Left renal cortex interstitium (tissue), 4 donors: ENCODE data around the gene LRTM2. TPM values are rescaled to one million over a fixed set of nuclear protein-coding genes. Genes with fewer than 3 reads are reported as not detected.

Experiments used
- DNase-seq, 4 donors: peaks; one replicate each; pipeline ENCODE4 v3.0.0-alpha.2; 2013; ENCODE audit warnings: low read depth in 4 of 4, low spot score in 2 of 4, missing footprints in 1 of 4
- polyA plus RNA-seq, 4 donors: library from polyadenylated mRNA; unstranded; fragments of 120-200 nt; gene quantifications; one replicate each; pipeline ENCODE4 v1.2.1, GENCODE V29; 2013; ENCODE audit not compliant: insufficient read length in 4 of 4

LRTM2 gene
- under 1 TPM; 0.37 to 0.90 (median 0.57) TPM for polyA plus RNA-seq

DNA sequence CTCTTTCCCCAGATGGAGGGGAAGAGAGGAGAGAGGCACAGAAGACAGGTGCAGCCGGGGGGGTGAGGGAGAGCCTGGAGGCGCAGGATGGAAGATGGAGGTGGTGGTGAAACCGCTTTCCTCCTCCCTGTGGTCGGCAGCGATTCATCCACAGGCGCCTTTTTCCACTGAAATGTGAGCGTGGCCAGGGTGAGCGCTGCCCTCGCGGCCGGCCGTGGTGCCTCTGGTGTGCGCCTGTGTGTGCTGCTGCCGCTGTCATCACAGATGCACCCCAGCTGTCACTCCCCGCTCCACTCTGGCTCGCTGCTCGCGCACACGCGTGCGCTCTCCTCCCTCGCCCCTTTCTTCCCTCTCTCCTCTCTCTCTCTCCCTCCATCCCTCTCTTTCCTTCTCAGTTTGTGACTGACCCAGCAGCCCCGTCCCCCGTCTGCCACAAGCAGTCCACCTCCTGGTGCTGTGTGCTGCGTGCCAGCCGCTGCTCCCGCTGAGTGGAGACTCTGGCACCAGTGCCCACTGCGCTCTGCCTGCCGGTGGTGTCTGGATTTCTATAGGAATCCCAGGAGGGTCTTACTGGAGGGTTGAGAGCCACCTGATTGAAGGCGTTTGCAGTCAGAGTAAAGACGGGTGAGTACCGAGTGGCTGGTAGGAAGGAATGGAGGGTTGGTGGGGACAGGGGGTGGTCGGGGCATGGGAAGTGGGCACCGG lies at the start of gene LRTM2:
TSS of gene LRTM2 (plus strand) at position 375 of the 705 bp plus-strand sequence. CDS start 7,584 bp downstream, outside the sequence.
- DNase-seq: no peak

DNA sequence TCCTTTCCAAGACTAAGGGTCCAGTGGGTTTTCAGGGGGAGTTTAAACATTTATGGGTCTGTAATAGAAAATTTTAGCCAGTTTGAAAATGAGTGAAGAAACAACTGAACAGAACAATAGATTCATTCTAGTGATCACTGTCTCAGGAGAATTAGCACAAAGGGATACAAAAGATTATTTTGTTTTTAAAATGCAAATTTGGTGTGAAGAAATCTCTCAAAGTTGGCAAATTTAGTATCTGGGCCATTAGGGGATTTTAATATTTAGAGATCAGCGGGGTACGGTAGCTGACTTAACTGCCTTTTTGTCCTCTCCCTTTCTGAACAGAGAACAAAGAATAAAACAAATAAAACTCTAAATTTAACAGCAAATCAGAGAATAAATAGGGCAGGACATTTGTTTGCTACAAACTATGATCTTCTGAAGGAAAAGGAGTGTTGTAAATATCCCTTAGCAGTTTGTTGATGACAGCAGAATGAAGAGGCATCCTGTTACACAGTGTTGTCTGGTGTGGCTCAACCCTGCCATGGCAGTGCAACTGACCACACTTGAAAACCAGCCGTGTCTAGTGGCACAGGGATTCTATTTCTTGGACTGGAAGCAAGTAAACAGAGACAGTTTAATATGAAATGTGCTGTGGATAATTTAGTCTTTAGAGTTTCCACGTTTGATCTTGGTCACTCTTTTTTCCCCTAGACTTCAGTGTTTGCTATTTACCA lies 46.3 kb upstream of the LRTM2 start:
- no peak for DNase-seq

DNA sequence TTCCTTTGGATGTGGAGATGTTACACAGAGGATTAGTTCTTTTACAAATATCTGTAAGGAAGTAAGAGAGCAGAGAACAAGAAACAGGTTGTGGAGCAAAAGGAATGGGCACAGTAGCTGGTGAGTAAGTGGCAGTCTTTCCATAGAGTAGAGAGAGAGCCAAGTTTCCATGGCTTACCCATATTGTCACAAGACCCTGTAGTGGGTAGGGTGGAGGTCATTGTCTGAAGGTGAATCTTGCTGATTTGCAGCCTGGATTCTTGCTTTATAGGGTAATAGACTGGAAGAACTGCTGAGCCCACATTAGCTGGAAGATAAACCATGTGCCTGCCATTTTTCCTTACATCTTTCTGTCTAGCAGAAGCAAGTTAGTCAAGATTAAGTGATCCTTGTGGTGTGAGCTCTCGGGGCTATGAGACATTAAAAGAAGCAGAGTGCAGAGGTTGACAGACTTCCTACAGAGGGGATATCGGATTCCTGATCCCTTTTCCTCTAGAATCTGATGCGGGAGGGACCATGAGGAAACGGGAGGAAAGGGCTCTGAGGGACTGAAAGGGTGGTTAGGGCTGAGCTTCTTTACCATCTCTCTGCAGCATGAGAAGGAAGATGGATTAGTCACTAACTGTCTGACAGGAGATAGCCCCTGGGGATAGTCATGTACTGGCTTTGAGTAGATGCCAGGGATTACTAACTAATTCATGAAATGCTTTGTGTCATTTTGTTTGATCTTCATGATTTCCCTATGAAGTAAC lies 44.0 kb upstream of the LRTM2 start:
- no peak for DNase-seq

DNA sequence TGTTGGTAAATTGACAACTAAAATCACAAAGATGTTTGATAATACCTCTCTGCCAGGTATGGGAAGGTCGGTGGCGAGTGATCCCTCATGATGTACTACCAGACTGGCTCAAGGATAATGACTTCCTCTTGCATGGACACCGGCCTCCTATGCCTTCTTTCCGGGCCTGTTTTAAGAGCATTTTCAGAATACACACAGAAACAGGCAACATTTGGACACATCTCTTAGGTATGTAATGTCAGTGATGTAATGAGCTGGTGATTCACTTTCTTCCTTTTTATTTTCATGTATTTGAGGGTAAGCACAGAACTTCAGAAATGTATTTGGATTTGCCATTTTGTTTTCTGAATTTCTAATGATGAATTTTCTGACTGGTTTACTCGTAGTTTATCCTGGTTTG lies 42.6 kb upstream of the LRTM2 start:
- DNase-seq: no peak

DNA sequence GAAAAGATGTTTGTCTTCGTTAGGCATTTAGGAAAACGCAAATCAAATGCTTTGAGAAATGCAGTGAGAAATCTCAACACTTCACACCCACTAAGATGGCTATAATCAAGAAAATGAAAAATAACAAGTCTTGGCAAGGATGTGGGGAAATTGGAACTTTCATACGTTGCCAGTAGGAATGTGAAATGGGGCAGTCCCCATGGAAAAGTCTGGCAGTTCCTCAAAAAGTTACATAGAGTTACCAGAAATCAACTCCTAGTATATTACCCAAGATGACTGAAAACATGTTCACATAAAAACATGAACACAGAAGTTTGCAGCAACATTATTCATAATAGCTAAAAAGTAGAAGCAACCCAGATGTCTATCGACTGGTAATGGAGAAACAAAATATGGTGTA lies 41.5 kb upstream of the LRTM2 start:
- DNase-seq: no peak

DNA sequence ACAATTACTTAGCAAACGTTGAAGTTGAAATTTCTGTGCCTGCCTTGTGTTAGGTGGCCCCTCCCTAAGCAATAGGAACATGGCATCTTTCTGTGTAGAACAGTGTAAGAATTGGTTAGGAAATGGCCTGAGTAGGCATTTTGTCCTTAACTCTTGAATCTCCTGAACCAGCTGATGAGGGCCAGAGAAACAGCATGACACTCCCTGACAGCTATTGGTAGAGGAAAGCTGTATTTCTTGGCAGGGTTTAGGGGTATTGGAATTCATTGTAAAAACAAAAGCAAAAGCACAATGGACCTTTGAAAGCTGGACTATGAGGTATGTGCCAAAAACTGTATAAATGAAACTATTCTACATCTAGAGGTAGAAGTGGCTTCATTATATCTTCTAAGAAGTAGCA lies 40.6 kb upstream of the LRTM2 start:
- no peak for DNase-seq

DNA sequence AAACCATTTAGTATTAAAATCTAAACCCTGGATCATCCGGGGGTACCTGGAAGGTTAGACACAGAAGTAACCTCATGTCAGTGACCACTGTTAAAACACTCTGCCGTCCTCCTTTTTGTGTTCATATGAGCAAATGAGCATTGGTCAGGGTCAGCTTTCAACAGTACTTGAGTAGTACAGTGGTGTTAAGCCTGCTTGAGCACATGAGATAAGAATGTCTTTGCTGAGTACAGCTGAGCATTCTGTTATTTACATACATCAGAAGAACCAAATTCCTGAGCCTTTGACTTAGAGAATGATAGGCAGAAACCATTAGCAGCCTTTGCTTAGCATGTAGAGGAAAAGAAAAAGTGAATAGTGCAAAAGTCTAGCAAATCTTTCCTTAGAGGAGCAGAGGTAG lies 38.6 kb upstream of the LRTM2 start:
- DNase-seq: no peak

DNA sequence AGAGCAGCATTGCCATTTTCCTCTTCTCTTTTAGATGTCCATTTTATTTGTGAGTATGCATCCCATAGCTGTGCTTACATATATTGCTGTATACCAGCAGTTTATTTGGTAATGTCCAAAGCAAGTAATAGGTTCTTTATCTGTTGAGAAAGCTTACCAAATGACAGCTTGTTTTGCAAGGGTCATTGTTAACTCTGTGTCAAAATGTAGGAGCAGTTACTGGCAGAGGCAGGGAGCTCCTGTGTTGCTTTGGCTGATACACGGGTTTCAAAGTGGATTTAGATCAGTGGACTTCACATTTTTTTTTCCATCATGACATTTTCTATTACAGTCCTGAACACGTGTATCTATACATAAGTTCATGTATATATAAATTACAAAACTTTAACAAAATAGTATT lies 38.1 kb upstream of the LRTM2 start:
- DNase-seq: no peak

DNA sequence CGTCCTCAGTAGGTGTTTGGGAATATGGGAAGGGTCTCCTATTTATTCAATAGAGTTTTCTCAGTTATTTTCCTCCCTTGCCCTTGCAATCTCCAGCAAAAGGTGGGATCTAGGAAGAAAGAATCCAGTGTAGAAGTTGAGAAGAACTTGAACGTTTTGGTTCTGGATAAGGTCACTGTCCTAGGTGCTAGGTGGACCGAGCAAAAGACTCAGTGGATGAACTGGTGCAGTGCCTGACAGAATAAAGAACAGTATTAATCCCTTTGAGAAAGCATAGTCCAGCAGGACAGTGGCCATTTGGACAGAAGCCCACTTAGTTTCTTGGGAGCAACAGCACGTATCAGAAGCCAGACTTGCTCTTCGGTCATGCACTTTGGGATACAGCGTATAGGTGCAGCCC lies 32.7 kb upstream of the LRTM2 start:
- no peak for DNase-seq

DNA sequence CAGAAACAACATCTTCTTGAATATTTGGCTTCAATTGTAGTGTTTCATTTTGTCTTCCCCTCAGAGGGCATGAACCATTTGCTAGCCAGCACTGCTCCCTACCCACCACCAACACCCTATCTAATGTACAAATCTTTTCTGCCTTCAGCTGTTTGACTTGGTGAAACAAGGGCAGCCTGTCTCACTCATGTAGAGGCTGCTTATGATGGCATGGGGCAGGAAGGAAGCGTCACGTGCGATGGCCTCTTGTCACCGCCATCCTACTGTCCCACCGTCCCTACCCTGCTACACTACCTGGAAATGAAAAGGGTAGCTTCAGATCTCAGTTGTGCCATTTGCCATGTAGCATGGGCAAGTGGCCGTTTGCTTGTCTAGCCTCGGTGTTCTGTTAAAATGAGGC lies 29.9 kb upstream of the LRTM2 start:
- no peak for DNase-seq

DNA sequence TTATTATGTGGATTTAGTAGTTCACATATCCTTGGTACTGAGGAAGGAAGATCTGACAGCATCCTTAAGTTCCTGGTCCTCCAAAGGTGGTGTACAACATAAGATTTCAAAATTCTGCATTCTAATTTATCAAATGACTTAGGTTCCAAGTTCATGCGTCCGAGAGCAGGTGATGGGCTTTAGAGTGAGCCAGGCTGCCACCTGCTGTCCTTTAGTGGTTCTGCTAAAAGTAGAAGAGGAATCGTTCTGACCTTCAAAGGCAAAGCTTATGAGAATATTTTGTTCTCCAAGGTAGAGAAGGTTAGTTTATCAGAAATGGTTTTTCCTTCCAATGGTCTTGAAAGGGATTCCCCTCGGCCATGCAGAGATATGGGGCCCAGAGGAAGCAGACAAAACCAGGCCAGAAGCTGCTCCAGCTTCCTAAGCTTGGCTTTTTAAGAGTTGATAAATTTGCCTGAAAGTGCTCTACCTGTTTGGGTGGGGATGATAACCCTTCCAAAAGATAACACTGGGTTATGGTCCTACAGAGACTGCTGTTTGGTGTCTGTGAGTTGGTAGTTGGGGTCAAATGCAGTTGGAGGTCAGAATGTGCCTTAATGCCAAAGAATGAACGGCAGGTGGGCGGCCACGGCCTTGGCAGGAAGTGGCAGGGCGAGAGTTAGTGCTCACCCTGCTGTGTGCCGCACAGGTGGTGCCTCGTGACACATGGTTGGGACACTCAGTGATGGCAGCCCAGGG lies 29.1 kb upstream of the LRTM2 start:
- DNase-seq: no peak

DNA sequence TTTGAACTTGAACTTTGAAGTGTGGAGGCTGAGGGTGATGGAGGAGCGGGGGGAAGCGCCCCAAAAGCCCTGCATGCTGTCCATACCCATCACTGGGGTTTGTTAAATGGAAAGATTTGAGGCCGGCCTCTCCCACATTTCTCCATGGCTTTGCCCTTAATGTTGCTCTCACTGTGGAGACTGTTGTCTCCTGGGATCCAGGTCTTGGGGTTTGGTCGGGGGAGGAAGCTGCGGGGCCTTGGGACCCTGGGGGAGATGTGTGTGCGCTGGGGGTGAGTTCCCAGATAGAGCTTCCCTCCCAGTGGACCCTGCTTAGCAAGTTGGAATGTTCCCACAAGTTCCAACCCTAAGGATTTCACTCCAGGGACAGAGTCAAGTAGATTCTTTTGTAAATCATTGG lies 28.0 kb upstream of the LRTM2 start:
- no peak for DNase-seq

DNA sequence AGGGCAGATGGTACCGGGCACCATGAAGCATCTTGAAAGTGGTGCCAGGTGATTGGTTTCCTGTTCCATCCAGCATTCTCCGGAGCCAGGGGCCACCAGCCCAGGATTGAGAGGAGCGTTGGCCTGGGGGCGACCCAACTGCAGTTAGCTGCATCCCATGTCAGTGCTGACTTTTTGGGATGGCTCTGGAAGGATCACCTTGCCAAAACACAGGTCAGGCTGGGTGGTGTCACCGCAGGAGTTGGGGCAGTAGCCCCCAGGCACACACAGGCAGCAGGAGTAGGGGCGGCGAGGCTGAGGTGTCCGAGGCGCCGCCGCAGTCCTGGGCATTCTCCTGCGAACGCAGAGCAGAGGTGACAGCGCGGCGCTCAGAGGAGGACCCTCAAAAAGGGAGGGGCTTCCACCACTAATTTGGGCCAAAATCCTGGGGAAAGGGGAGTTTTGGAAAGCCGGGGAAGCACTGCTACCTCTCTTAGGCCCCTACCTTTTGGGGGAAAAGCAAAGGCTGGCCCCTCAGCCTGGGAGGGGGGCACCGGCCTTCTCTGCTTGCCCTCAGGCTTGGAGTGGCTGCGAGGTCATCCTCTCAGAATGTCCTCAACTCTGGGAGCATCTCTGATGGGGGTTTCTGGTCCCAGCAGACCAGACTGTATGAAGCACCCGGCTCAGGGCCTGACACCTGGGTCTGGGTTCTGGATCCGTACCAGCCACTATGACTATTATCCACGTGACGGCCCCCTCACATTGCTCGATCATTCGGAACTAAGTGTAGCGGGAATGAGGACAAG lies 26.7 kb upstream of the LRTM2 start:
- DNase-seq: no peak

DNA sequence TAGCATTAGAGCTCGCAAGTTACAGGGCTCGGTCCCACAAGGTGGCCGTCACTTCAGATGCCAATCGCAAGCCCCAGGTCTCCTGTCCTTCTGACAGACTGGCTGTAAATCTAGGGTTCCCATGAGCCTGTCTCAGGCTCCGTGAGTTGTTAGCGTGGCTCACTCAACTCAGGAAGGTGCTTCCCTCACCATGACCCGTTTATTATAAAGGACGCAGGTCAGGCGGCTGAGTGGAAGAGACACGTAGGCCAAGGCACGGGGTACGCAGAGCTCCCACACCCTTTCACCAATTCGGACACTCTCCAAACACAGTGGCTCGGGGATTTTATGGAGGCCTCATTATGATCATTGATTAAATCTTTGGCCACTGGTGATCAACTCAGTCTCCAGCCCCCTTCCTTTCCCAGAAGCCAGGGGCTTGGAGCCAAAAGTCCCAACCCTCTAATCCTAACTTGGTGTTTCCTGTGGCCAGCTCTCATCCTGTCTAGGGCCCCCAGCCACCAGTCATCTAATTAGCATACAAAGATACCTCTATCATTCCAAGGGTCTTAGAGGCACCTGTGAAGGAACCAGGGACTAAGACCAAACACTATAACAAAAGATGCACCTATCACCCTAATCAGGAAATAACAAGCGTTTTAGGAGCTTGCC lies 25.8 kb upstream of the LRTM2 start:
- DNase-seq: no peak

DNA sequence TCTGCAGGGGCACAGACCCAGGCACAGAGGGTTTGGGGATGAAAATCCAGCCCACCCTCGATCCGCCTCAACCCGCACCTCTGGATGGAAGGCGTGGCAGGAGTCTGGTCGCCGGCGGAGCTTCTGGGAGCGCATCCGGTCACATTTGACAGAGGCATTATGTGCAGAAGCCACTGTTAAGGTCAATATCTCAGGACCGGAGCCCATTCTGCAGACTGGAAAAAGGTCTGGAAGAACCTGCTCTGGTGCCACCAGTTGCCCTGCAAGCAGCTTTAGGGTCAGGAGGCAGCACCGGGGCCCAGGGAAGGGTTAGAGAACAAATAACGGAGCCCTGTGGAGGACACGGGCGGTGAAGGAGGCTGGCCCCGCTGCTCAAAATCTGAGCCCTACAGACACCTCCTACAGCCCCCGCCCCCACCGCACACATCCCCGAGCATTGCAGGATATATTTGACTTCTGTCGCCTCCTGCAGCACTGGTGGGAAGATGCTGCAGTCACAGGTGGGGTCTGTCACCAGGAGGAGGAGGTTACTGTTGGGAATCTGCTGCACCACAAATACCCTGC lies 25.1 kb upstream of the LRTM2 start:
- no peak for DNase-seq

DNA sequence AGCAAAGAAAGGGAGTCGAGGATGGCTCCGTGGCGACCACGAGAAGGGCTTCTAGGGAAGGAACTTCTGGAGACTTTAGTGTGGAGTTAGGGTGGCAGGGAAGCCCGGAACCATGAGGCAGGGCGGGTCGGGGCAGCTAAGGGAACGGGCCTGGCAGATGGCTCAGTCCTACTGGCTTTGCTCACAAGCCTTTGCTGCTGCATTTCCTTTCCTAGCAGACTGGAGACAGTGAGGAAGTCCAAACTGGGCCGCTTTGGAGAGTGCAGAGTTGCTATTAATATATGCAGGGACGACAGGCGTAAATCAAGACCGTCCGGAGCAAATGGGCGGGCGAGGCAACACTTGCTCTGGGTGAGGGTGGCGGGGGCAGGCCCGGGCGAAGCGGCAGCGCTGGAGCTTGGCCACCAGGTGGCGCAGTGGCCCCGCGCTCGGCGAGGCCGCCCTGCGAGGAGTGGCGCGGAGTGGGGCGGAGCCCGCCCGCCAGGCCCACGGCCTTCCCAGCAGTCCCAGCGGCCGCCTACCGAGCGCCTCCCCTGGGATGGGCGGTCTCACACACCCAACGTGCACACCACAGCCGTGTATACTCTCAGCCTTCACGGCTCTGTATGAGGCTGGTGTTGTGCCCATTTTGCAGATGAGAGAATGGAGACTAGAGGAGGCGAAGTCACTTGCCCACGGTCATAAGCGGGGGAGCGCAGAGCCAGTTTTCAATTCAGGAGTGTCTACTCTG lies 24.4 kb upstream of the LRTM2 start:
- DNase-seq: peak in 3 of 4 donors; percentile 75 to 82 (median 82)

DNA sequence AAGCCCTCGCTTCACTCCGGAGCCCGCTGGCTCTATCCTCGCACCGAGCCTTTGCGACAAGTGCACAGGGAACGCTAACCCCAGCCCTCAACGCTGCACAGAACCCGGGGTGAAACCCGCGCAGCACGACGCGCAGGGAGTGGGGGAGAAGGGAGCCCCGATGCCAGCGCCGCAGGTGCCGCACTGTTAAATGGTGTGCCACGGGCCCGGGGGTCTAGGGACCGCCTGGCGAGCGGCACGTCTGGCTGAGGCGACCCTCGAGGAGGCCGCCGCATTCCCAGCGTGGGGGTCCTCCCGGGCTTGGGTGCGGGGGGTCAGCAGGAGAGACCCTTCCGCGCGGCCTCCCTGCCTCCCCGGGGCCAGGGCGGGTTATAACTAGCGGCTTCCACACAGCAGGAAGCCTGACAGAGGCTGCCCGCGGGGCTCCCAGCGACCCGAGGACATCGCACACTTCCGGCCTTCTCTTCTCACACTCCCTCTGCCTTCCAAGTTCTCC lies 23.8 kb upstream of the LRTM2 start:
- no peak for DNase-seq
